WTC11 (cell line): ENCODE measurements around the gene KIRREL3. TPM values are rescaled to one million over a fixed set of nuclear protein-coding genes. Genes with fewer than 3 reads are reported as not detected.

Source experiments
- ATAC-seq: fragments of 200-7000 bp; cut with Tn5 transposase; 2 replicates; pipeline ENCODE4 v1.10.0; 2021; ENCODE audit warnings: mild to moderate bottlenecking, moderate library complexity
- CTCF ChIA-PET: fragments of 300-600 bp; sonication (Branson Sonifier 250); formaldehyde crosslinking; loops from one replicate; lab custom pipeline; 2021; ENCODE audit warnings: antibody characterized with exemption; lab: Charles Lee
- POLR2A ChIA-PET: fragments of 350-600 bp; sonication (Branson Sonifier 250); formaldehyde crosslinking; loops from one replicate; lab custom pipeline; 2021; ENCODE audit warnings: antibody characterized with exemption; lab: Charles Lee
- DNase-seq: peaks from one replicate; pipeline ENCODE4 v3.0.0; 2021; ENCODE audit warnings: low spot score
- H3K27ac Mint-ChIP-seq: 2 replicates; pipeline ENCODE4 v1.8.0; 2021; ENCODE audit warnings: mixed read lengths
- H3K27me3 Mint-ChIP-seq: 2 replicates; pipeline ENCODE4 v1.8.0; 2021; ENCODE audit warnings: low read depth, mild to moderate bottlenecking, moderate library complexity, mixed read lengths
- H3K36me3 Mint-ChIP-seq: 2 replicates; pipeline ENCODE4 v1.8.0; 2021; ENCODE audit warnings: mixed read lengths
- H3K4me1 Mint-ChIP-seq: 2 replicates; pipeline ENCODE4 v1.8.0; 2022; ENCODE audit warnings: mixed read lengths
- H3K4me3 Mint-ChIP-seq: 2 replicates; pipeline ENCODE4 v1.8.0; 2021; ENCODE audit warnings: mild to moderate bottlenecking, moderate library complexity, mixed read lengths
- H3K9me3 Mint-ChIP-seq: 2 replicates; pipeline ENCODE4 v1.8.0; 2021; ENCODE audit warnings: mixed read lengths
- GRHL2 ChIP-seq: fragments of 250-450 bp; sonication (Bioruptor Pico); IDR thresholded peaks from 2 replicates; pipeline ENCODE4 v1.8.0; 2022; ENCODE audit warnings: mild to moderate bottlenecking, moderate library complexity; ENCODE audit not compliant: insufficient replicate concordance, severe bottlenecking
- TEAD1 ChIP-seq: sonication (generic); formaldehyde crosslinking; IDR thresholded peaks from 2 replicates; pipeline ENCODE4 v1.8.0; 2022; ENCODE audit warnings: mild to moderate bottlenecking, missing genetic modification reagents
- TP53 ChIP-seq: sonication (generic); formaldehyde crosslinking; IDR thresholded peaks from 2 replicates; pipeline ENCODE4 v1.8.1; 2023; ENCODE audit warnings: mild to moderate bottlenecking, missing genetic modification reagents
- ZNF219 ChIP-seq: sonication (generic); formaldehyde crosslinking; IDR thresholded peaks from 2 replicates; pipeline ENCODE4 v1.8.0; 2023; ENCODE audit warnings: missing genetic modification reagents, mild to moderate bottlenecking, borderline replicate concordance
- ZNF263 ChIP-seq: sonication (generic); formaldehyde crosslinking; IDR thresholded peaks from 2 replicates; pipeline ENCODE4 v1.8.1; 2022; ENCODE audit warnings: low read depth, mild to moderate bottlenecking, moderate library complexity, missing genetic modification reagents
- ZNF416 ChIP-seq: fragments of 250-450 bp; sonication (Bioruptor Pico); IDR thresholded peaks from 2 replicates; pipeline ENCODE4 v1.9.0; 2021; ENCODE audit warnings: mild to moderate bottlenecking, inconsistent platforms
- total RNA-seq: library from RNA; stranded (reverse); gene quantifications from 3 replicates; pipeline ENCODE4 v1.2.3, GENCODE V29; 2021
- TF ChIP-seq, protein P1 (sequence below): fragments of 200-600 bp; IDR thresholded peaks from 2 replicates; pipeline ENCODE4 v1.8.0; 2022; ENCODE audit warnings: antibody characterized with exemption
- TF ChIP-seq, protein P2 (sequence below): sonication (generic); formaldehyde crosslinking; IDR thresholded peaks from 2 replicates; pipeline ENCODE4 v1.8.1; 2023; ENCODE audit warnings: mild to moderate bottlenecking, missing genetic modification reagents, moderate library complexity
- TF ChIP-seq, protein P3 (sequence below): sonication (generic); formaldehyde crosslinking; IDR thresholded peaks from 2 replicates; pipeline ENCODE4 v1.8.1; 2023; ENCODE audit warnings: mild to moderate bottlenecking, missing genetic modification reagents
- TF ChIP-seq, protein P4 (sequence below): sonication (generic); formaldehyde crosslinking; conservative IDR thresholded peaks from 2 replicates; pipeline ENCODE4 v1.8.1; 2023; ENCODE audit warnings: mild to moderate bottlenecking, low read depth, missing genetic modification reagents, moderate library complexity
- TF ChIP-seq, protein P5 (sequence below): fragments of 250-450 bp; sonication (Bioruptor Pico); conservative IDR thresholded peaks from 2 replicates; pipeline ENCODE4 v1.9.0; 2021; ENCODE audit warnings: mild to moderate bottlenecking
- TF ChIP-seq, protein P6 (sequence below): sonication (generic); formaldehyde crosslinking; IDR thresholded peaks from 2 replicates; pipeline ENCODE4 v1.8.0; 2022; ENCODE audit warnings: mild to moderate bottlenecking, missing genetic modification reagents
- TF ChIP-seq, protein P7 (sequence below): sonication (generic); formaldehyde crosslinking; IDR thresholded peaks from 2 replicates; pipeline ENCODE4 v1.8.1; 2022; ENCODE audit warnings: low read depth, mild to moderate bottlenecking, moderate library complexity, missing genetic modification reagents, borderline replicate concordance
- TF ChIP-seq, protein P8 (sequence below): sonication (generic); formaldehyde crosslinking; IDR thresholded peaks from 2 replicates; pipeline ENCODE4 v1.8.1; 2023; ENCODE audit warnings: mild to moderate bottlenecking, moderate library complexity, missing genetic modification reagents
- TF ChIP-seq, protein P9 (sequence below): fragments of 250-450 bp; sonication (Bioruptor Pico); IDR thresholded peaks from 2 replicates; pipeline ENCODE4 v1.9.0; 2021; ENCODE audit warnings: mild to moderate bottlenecking, borderline replicate concordance
- TF ChIP-seq, protein P10 (sequence below): fragments of 250-450 bp; sonication (Bioruptor Pico); IDR thresholded peaks from 2 replicates; pipeline ENCODE4 v1.9.0; 2021; ENCODE audit warnings: mild to moderate bottlenecking

KIRREL3 gene
- total RNA-seq, 1 experiment from 2014 or later = 0.59 TPM

DNA sequence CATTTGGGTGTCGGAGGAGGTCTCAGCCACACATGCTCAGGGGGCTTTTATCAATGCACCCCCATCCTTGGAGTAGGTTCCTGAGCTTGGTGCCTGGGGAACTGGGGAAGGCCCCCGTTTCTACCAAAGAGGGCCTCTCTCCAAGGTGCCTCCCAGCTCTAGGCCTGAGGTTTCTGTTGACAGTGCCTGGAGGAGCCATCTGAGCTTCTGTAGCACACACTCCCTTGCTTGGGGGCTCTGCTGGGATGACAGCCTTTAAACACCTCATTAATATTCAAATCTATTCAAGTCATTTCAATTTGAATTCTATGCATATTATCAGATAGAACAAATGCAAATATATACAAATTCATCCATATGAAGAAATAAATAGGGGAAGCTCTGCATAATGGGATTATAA, 18.9 kb downstream of the KIRREL3 start:
- ChIA-PET CTCF (interaction anchor here (7.9 kb wide), 1 partner anchor 9 kb away, joined by 79 read pairs; no protein-coding TSS in a partner anchor), POLR2A (no interaction called here)
- Mint-ChIP-seq H3K9me3 (peaks cover 21% of the 10 kb centered on the region), H3K36me3 (peaks cover 4% of the 10 kb centered on the region), H3K27me3 (no peaks in the 10 kb centered on the region; the same call in 1 of the 2 replicates), H3K4me3 (no peak overlapping the region), H3K4me1 (peaks cover 38% of the 10 kb centered on the region), H3K27ac (no peak overlapping the region)
- DNase-seq (no peak), ATAC-seq (no peak)
- TF ChIP-seq, protein P1, sequence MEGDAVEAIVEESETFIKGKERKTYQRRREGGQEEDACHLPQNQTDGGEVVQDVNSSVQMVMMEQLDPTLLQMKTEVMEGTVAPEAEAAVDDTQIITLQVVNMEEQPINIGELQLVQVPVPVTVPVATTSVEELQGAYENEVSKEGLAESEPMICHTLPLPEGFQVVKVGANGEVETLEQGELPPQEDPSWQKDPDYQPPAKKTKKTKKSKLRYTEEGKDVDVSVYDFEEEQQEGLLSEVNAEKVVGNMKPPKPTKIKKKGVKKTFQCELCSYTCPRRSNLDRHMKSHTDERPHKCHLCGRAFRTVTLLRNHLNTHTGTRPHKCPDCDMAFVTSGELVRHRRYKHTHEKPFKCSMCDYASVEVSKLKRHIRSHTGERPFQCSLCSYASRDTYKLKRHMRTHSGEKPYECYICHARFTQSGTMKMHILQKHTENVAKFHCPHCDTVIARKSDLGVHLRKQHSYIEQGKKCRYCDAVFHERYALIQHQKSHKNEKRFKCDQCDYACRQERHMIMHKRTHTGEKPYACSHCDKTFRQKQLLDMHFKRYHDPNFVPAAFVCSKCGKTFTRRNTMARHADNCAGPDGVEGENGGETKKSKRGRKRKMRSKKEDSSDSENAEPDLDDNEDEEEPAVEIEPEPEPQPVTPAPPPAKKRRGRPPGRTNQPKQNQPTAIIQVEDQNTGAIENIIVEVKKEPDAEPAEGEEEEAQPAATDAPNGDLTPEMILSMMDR = no peak
- no peak for TF ChIP-seq ZNF219
- TF ChIP-seq, protein P2, sequence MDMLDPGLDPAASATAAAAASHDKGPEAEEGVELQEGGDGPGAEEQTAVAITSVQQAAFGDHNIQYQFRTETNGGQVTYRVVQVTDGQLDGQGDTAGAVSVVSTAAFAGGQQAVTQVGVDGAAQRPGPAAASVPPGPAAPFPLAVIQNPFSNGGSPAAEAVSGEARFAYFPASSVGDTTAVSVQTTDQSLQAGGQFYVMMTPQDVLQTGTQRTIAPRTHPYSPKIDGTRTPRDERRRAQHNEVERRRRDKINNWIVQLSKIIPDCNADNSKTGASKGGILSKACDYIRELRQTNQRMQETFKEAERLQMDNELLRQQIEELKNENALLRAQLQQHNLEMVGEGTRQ (CRISPR knock-in tag) = no peak
- TF ChIP-seq ZNF416 (CRISPR knock-in tag) = no peak
- TF ChIP-seq, protein P3, sequence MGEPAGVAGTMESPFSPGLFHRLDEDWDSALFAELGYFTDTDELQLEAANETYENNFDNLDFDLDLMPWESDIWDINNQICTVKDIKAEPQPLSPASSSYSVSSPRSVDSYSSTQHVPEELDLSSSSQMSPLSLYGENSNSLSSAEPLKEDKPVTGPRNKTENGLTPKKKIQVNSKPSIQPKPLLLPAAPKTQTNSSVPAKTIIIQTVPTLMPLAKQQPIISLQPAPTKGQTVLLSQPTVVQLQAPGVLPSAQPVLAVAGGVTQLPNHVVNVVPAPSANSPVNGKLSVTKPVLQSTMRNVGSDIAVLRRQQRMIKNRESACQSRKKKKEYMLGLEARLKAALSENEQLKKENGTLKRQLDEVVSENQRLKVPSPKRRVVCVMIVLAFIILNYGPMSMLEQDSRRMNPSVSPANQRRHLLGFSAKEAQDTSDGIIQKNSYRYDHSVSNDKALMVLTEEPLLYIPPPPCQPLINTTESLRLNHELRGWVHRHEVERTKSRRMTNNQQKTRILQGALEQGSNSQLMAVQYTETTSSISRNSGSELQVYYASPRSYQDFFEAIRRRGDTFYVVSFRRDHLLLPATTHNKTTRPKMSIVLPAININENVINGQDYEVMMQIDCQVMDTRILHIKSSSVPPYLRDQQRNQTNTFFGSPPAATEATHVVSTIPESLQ (CRISPR knock-in tag) = no peak
- TF ChIP-seq, protein P4, sequence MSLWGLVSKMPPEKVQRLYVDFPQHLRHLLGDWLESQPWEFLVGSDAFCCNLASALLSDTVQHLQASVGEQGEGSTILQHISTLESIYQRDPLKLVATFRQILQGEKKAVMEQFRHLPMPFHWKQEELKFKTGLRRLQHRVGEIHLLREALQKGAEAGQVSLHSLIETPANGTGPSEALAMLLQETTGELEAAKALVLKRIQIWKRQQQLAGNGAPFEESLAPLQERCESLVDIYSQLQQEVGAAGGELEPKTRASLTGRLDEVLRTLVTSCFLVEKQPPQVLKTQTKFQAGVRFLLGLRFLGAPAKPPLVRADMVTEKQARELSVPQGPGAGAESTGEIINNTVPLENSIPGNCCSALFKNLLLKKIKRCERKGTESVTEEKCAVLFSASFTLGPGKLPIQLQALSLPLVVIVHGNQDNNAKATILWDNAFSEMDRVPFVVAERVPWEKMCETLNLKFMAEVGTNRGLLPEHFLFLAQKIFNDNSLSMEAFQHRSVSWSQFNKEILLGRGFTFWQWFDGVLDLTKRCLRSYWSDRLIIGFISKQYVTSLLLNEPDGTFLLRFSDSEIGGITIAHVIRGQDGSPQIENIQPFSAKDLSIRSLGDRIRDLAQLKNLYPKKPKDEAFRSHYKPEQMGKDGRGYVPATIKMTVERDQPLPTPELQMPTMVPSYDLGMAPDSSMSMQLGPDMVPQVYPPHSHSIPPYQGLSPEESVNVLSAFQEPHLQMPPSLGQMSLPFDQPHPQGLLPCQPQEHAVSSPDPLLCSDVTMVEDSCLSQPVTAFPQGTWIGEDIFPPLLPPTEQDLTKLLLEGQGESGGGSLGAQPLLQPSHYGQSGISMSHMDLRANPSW (CRISPR knock-in tag) = no peak
- no peak for TF ChIP-seq ZNF263
- no peak for TF ChIP-seq TEAD1 (CRISPR knock-in tag)
- TF ChIP-seq GRHL2 = no peak
- TF ChIP-seq, protein P5, sequence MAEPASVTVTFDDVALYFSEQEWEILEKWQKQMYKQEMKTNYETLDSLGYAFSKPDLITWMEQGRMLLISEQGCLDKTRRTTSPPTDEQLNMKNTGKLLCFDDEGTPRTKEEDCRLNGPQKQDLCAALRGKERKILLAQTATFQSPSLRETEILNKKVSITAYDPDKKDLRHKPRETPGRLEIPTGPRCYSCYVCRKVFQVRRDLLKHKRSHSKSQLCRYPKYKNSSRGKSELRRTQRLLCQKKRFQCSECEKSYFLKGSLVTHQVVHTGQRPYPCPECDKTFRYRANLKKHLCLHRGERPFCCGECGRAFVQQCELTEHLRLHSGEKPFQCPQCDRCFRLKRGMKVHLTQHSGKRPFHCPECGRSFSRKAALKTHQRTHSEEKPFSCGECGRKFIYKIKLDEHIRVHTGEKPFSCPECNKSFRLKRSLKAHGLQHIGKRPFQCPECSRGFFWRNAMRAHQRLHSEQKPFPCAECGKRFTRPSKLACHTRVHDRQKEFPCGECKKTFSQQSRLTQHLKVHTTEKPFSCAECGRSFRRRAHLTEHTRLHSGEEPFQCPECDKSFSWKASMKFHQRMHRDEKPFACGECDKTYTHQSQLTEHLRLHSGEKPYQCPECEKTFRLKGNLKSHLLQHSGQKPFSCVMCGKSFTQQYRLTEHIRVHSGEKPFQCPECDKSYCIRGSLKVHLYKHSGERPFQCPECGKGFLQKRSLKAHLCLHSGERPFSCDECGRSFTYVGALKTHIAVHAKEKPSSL (CRISPR knock-in tag) = no peak
- TF ChIP-seq, protein P6, sequence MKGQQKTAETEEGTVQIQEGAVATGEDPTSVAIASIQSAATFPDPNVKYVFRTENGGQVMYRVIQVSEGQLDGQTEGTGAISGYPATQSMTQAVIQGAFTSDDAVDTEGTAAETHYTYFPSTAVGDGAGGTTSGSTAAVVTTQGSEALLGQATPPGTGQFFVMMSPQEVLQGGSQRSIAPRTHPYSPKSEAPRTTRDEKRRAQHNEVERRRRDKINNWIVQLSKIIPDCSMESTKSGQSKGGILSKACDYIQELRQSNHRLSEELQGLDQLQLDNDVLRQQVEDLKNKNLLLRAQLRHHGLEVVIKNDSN (CRISPR knock-in tag) = no peak
- TF ChIP-seq, protein P7, sequence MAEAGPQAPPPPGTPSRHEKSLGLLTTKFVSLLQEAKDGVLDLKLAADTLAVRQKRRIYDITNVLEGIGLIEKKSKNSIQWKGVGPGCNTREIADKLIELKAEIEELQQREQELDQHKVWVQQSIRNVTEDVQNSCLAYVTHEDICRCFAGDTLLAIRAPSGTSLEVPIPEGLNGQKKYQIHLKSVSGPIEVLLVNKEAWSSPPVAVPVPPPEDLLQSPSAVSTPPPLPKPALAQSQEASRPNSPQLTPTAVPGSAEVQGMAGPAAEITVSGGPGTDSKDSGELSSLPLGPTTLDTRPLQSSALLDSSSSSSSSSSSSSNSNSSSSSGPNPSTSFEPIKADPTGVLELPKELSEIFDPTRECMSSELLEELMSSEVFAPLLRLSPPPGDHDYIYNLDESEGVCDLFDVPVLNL (CRISPR knock-in tag) = no peak
- TF ChIP-seq, protein P8, sequence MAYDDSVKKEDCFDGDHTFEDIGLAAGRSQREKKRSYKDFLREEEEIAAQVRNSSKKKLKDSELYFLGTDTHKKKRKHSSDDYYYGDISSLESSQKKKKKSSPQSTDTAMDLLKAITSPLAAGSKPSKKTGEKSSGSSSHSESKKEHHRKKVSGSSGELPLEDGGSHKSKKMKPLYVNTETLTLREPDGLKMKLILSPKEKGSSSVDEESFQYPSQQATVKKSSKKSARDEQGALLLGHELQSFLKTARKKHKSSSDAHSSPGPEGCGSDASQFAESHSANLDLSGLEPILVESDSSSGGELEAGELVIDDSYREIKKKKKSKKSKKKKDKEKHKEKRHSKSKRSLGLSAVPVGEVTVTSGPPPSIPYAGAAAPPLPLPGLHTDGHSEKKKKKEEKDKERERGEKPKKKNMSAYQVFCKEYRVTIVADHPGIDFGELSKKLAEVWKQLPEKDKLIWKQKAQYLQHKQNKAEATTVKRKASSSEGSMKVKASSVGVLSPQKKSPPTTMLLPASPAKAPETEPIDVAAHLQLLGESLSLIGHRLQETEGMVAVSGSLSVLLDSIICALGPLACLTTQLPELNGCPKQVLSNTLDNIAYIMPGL (CRISPR knock-in tag) = no peak
- TF ChIP-seq, protein P9, sequence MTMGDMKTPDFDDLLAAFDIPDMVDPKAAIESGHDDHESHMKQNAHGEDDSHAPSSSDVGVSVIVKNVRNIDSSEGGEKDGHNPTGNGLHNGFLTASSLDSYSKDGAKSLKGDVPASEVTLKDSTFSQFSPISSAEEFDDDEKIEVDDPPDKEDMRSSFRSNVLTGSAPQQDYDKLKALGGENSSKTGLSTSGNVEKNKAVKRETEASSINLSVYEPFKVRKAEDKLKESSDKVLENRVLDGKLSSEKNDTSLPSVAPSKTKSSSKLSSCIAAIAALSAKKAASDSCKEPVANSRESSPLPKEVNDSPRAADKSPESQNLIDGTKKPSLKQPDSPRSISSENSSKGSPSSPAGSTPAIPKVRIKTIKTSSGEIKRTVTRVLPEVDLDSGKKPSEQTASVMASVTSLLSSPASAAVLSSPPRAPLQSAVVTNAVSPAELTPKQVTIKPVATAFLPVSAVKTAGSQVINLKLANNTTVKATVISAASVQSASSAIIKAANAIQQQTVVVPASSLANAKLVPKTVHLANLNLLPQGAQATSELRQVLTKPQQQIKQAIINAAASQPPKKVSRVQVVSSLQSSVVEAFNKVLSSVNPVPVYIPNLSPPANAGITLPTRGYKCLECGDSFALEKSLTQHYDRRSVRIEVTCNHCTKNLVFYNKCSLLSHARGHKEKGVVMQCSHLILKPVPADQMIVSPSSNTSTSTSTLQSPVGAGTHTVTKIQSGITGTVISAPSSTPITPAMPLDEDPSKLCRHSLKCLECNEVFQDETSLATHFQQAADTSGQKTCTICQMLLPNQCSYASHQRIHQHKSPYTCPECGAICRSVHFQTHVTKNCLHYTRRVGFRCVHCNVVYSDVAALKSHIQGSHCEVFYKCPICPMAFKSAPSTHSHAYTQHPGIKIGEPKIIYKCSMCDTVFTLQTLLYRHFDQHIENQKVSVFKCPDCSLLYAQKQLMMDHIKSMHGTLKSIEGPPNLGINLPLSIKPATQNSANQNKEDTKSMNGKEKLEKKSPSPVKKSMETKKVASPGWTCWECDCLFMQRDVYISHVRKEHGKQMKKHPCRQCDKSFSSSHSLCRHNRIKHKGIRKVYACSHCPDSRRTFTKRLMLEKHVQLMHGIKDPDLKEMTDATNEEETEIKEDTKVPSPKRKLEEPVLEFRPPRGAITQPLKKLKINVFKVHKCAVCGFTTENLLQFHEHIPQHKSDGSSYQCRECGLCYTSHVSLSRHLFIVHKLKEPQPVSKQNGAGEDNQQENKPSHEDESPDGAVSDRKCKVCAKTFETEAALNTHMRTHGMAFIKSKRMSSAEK (CRISPR knock-in tag) = no peak
- no peak for TF ChIP-seq TP53 (CRISPR knock-in tag)
- TF ChIP-seq, protein P10, sequence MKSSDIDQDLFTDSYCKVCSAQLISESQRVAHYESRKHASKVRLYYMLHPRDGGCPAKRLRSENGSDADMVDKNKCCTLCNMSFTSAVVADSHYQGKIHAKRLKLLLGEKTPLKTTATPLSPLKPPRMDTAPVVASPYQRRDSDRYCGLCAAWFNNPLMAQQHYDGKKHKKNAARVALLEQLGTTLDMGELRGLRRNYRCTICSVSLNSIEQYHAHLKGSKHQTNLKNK (CRISPR knock-in tag) = no peak
